Activated CD4-positive, alpha-beta T cell treated with anti-CD3 and anti-CD28 coated beads for 1 hour (primary cell): ENCODE results near the gene GHR.

ENCODE experiments used
- DNase-seq: peaks from one replicate; pipeline ENCODE4 v3.0.0-alpha.2; 2020

Gene GHR

GRCh38 chr5:42467572-42467971 lies 44.3 kb downstream of the GHR start:
- DNase-seq, result no peak

DNA sequence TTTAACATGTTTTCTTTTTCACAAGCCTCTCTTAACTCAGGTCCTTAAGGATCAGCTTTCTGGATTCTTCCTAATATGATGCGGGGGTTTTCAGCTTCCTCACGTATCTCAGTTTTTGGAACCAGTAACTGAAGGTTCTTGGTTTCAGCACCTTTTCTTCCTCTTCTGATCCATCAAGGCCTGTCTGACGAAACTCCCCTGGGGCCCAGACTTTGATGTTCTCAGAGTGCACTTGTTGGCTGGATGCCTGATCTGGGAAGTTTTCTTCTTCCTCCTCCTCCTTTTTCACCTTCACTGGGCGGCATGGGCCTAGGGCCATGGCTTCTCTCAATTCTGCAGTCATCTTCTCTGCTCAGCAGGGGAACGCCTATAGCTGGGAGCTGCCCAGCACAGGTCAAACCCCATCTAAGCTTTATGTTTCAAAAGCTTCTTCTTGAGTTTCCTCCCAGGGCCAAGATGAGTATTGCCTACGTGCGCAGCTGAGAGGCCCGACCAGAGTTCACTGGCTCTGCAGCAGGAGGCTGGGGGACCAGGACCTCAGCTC lies 44.8 kb downstream of the GHR start:
- no peak for DNase-seq

DNA sequence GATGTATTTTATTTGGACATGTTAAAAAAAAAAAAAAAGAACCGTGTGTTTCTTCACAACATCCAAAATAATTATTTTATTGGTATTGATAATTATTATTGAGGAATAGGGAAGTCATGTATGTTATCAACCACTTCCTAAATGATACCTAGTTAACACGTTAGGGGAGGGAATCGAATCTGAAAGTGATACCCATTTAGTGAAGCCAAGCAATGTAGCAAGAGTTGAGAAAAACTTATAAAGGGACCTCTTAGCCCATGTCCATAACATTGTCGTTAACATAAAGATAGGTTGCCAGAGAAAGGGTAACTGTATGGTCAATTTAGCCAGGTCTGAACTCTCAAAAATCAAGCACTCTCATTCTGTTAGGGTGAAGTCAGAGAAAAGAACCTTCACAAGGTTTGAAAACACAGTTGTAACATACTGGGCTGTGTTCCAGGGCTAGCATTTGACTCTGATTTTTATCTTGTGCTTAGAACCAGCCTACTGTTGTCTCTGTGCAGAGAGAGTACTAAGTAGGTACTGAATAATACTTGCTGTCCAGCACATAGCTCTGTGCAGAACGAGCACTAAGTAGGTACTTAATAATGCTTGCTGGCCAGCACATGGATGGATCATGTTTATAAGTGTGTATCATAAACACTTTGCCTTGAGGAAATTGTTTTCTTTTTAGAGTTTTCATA lies 60.4 kb downstream of the GHR start:
- DNase-seq, result no peak

DNA sequence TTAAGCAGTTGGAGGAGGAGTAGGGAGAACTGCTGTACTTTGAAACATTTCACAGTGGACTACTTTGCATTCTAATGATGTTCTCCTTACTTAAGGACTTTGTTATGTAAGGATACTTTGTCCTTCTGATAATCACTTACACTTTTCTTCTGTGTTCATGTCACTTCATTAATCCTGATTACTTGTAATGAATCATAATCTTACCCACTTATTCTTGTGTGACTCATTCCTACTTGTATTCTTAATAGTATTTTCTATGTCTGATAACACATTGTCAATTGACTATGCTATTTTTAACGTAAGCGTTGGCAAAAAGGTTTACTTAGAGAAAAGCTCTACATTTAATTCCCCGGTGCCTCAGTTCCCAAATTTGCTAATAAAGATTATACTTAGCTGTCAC lies 63.8 kb downstream of the GHR start:
- no peak for DNase-seq

GRCh38 chr5:42487821-42488220 lies 64.6 kb downstream of the GHR start:
- DNase-seq, result no peak

DNA sequence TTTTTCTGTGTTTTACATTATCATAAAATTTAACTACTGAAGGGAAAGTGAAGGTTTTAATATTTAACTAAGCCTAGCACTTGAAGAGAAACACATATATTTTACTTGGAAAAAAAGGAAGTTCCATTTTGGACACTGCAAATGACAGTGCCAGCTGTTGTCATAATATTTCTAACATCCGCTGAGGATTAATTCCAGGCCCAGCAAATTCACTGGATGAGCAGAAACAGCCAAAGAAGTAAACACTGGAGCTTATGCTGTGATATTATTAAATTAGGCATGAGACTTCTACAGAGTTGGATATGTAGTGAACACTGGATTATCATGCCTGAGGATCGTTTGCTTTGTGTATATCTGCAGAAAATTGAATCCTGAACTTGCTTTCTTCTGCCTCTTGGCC lies 67.6 kb downstream of the GHR start:
- DNase-seq, result no peak

GRCh38 chr5:42491699-42492098 lies 68.5 kb downstream of the GHR start:
- DNase-seq, result no peak

GRCh38 chr5:42492974-42493373 lies 69.7 kb downstream of the GHR start:
- no peak for DNase-seq

GRCh38 chr5:42494414-42494813 lies 71.2 kb downstream of the GHR start:
- DNase-seq, result no peak

GRCh38 chr5:42495914-42496313 lies 72.7 kb downstream of the GHR start:
- DNase-seq, result no peak

GRCh38 chr5:42496397-42497156 lies 73.3 kb downstream of the GHR start:
- no peak for DNase-seq

DNA sequence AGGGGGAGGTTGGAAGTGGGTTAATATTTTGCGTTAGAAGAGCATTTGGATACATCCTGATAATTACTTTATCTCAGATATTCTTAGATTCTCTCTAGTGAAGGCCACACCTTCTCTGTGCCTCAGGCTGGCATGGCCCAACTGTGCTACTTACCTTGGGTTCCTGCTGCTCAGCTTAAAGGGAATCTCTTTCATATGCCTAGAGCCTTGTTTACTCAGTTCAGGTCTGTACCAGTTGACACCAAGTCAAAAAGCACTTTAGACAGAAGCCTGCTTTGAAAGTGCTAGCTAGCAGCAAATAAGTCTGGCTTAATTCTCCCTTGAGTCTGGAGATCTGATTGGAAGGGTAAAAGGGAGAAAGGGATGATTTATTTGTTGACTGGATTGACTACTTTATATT lies 74.8 kb downstream of the GHR start:
- no peak for DNase-seq

GRCh38 chr5:42499016-42499415 lies 75.8 kb downstream of the GHR start:
- DNase-seq, result no peak

- DNase-seq, result no peak
Measured at GRCh38 chr5:42500003-42500599, 76.9 kb downstream of the GHR start.

DNA sequence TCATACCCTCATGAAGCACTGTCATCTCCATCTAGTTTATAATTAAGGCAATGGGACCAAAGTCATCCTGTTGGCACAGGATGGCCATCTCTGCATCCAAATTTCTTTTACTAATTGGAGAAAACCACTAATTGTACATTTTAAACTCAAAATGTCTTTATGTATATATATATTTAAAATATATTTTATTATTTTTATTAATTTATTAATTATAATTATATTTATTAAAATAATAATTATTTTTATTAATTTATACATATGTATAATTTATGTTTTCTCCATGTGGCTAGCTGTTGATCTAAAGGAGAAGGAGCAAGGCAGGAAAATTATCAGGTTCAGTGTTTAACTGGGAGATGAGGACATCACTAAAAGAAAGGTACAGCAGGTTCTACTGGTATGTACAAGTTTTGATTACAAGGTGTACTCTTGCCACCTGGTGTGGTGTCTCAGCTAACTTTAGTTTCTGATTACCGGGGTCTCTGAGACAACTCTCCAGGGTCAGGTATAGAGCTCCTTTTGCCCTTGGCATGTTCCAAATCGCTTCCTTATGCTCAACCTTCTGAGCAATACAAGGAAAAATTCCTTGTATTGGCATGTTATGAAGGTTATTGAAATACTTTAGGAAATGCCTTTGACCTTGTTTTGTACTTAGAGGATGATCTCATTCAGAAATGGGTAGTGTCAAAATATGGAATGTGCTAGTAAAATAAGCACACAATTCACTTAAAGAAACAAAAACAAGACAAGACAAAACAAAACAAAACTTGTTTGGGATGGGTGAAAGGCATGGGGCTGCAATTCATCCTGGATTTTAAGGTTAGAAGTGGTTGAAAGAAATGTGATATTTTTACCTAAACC lies 79.6 kb downstream of the GHR start:
- DNase-seq, result no peak

DNA sequence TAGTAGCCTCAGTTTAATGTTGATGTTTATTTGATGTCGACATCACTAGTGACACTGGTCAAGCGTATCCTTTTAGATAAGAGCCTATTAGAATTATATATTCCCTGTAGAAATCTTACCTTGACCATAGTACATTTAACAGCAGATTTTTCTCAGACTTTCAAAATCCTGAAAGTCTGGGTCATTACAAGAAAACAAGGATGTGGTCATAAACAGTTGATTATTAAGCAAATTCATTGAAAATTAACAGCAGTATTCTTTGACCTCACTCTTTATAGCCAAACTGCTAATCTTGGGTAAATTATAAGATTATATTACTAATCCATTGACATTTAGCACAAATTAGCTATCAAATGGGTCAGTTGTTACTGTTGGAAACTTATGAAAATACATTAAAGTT lies 83.4 kb downstream of the GHR start:
- DNase-seq, result no peak

GRCh38 chr5:42507451-42508097 lies 84.3 kb downstream of the GHR start:
- no peak for DNase-seq

DNA sequence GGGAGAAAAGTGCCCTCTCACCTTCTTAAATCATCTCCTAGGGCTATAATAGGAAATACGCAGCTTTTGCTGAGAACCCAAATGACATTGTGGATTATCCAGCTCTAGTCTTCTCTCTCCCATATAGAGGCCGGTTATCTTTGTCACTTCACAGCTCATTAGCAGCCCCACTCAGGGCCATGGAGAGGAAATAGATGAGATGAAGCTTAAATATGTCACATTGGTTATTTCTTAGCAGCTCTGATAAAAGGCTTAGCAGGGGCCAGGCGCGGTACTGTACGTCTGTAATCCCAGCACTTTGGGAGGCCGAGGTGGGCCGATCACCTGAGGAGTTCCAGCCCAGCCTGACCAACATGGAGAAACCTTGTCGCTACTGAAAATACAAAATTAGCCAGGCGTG lies 90.0 kb downstream of the GHR start:
- DNase-seq, result no peak

DNA sequence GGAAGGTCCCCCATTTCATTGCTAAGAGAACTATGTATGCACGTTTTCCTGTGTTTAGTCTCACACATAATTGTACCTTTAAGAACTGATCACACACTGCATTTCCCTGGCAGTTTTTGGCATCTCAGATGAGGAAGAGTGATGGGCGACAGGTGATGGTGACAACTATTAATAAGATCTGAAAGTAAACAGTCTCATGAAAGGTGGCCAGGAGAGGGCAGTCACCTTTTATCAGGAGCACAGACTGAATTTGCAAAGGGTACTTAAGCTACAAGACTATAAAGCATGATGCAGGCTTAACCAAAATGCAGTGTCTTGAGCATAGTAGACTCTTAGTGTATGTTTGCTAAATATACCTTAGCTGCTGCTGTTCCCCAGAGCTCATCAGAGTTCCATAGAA lies 91.5 kb downstream of the GHR start:
- no peak for DNase-seq

GRCh38 chr5:42515504-42515903 lies 92.3 kb downstream of the GHR start:
- DNase-seq, result no peak

- no peak for DNase-seq
Measured at GRCh38 chr5:42516282-42517042, 93.2 kb downstream of the GHR start.

GRCh38 chr5:42517164-42517563 lies 93.9 kb downstream of the GHR start:
- DNase-seq, result no peak
